H7 (cell line): ENCODE results near the gene ATP6V1E1. TPM values are rescaled to one million over a fixed set of nuclear protein-coding genes. Genes with fewer than 3 reads are reported as not detected.
"Not testable (repeated sequence)": the region's sequence is repeated elsewhere in the genome, so short reads cannot be mapped to it uniquely, and the experiment has no call there.

ENCODE experiments used
- DNase-seq: peaks from one replicate; pipeline ENCODE4 v3.0.0; 2012
- H3K27me3 ChIP-seq: 2 replicates; pipeline ENCODE4 v1.6.0; 2011; ENCODE audit warnings: mild to moderate bottlenecking, low read length; ENCODE audit not compliant: control insufficient read depth, insufficient read depth
- H3K36me3 ChIP-seq: replicated peaks from 2 replicates; pipeline ENCODE4 v1.5.1; 2011; ENCODE audit warnings: low read length; ENCODE audit not compliant: control insufficient read depth, insufficient read depth
- H3K4me3 ChIP-seq: 2 replicates; pipeline ENCODE4 v1.5.1; 2011; ENCODE audit warnings: low read depth, mild to moderate bottlenecking, control low read depth, low read length, moderate library complexity; ENCODE audit not compliant: insufficient read depth
- total RNA-seq: library from RNA; depleted of rRNA; stranded (reverse); fragments of >200 nt; shearing (Covaris generic); gene quantifications from 2 replicates; pipeline ENCODE4 v1.2.3, GENCODE V29; 2014; rRNA removed

ATP6V1E1 gene
- total RNA-seq, result 109 and 123 TPM in 2 replicates

DNA sequence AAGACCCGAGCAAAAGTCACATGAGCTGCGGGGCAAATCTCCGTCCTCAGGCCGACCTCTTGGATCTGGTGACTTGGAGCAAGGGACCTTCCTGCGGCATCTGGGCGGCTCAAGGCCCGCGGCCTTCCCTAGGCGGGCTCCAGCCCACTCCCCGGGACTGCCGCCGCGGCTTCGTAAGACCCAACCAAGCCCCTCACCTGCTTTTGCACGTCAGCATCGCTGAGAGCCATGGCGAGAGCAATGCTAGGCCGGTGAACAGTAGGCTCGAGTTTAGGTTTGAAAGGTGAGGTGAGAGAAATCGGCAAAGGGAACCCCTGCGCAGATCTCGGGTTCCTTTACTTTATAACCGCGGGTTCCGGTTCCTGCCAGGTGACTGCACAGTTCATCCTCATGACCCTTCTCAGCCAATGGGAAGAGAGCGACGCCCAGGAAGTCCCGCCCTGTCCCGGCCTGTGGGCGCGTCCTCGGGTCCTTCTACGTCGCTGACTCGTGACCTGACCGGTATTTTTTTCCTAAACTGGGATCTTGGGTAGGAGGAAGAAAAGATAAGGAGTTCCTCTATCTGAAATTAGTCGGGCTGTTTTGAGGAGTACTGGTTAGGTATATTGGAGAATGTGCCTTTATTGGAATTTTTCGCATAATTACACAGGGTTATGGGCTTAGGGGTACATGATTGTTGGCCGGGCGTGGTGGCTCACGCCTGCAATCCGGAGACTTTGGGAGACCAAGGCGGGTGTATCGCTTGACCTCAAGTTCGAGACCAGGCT is at the start of gene ATP6V1E1:
Gene ATP6V1E1, minus strand, starts transcription at position 344 of the 767 bp plus-strand sequence. Its CDS starts 114 bp downstream, at position 230.
- Histone ChIP-seq H3K4me3 (peak within 1 kb of the TSS; percentile 99), H3K27me3 (no peaks in the 10 kb centered on the region)
- DNase-seq, result peak; percentile 97

DNA sequence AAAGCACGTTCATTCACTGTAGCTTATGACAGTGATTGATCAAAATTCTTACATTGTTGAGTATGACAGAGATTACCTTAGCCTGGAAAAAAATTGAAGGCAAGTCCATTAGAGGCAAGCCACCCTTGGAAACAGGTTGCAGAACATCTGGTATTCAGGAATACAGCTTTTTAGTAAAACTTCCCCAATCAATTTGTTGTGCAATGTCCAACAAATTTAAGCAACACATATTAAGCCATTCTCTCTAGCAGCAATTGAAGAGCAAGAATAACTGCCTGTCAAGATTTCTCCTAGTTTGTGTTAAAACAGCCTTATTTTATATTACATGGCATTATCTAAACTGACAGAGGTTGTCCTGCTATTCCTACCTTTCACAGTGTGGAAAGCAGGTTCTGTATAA is 47.0 kb upstream of the ATP6V1E1 start:
- no peaks in the 10 kb centered on the region for H3K27me3 ChIP-seq
- no peak overlapping the region for H3K4me3 ChIP-seq
- H3K36me3 ChIP-seq, result peaks cover 2% of the 10 kb centered on the region
- no peak for DNase-seq

More for the DNA sequence above, at the start of gene ATP6V1E1:
- no peaks in the 10 kb centered on the region for H3K36me3 ChIP-seq

DNA sequence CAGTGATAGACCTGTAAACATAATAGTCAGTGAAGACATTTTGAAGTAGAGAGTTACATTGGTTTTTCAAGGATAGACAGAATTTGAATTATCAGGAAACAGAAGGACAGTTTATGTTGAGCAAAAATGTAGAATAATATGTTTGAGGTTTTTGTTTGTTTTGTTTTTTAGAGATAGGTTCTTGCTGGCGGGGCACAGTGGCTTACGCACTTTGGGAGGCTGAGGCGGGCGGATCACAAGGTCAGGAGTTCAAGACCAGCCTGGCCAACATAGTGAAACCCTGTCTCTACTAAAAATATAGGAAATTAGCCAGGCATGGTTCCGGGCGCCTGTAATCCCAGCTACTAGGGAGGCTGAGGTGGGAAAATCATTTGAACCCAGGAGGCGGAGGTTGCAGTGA is 45.6 kb upstream of the ATP6V1E1 start:
- Histone ChIP-seq H3K4me3 (no peak overlapping the region), H3K36me3 (peaks cover 3% of the 10 kb centered on the region), H3K27me3 (no peaks in the 10 kb centered on the region)
- DNase-seq, result no peak

DNA sequence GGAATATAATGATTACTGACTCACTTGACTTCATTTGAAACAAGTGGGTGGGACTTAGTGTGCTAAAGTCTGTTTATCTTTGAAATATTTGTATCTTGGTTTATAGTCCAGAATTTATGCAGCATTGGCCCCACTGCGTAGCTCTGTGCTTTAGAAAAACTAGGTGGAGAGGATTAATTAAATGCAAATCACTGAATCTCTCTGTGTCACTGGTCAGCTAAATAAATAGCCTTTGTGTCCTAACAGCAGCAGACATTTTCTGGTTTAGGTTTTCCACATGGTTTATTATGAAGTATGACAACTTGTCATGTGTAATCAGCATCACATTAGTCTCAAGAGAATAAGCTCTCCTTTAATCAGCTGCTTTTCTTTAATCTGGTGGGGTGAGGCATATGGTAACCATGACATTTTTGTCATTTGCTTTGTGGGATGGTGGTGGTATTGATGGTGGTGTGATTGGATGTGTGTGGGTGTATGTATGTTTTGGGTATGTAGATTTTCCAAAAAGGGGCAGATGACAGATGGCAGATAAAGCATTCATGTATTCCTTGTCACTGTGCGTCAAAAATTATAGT is 44.0 kb upstream of the ATP6V1E1 start:
- H3K27me3 ChIP-seq, result no peaks in the 10 kb centered on the region
- H3K36me3 ChIP-seq, result peaks cover 3% of the 10 kb centered on the region
- DNase-seq, result no peak
- no peak overlapping the region for H3K4me3 ChIP-seq

DNA sequence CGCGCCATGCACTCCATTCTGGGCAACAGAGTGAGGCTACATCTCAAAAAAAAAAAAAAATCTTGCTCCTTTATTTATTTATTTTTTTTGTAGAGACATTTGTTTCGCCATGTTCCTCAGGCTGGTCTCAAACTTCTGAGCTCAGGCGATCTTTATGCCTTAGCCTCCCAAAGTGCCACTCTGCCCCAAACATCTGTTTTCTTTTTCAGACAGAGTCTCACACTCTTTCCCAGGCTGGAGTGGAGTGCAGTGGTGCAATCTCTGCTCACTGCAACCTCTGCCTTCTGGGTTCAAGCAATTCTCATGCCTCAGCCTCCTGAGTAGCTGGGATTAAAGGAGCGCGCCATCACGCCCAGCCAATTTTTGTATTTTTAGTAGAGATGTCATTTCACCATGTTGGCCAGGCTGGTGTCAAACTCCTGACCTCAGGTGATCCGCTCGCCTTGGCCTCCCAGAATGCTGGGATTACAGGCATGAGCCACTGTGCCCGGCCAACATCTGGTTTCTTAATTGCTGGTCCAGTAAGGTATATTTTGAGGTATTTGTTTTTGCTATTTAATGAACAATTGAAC is 43.1 kb upstream of the ATP6V1E1 start:
- H3K27me3 ChIP-seq, DNase-seq, H3K4me3 ChIP-seq, H3K36me3 ChIP-seq: not testable (repeated sequence)

DNA sequence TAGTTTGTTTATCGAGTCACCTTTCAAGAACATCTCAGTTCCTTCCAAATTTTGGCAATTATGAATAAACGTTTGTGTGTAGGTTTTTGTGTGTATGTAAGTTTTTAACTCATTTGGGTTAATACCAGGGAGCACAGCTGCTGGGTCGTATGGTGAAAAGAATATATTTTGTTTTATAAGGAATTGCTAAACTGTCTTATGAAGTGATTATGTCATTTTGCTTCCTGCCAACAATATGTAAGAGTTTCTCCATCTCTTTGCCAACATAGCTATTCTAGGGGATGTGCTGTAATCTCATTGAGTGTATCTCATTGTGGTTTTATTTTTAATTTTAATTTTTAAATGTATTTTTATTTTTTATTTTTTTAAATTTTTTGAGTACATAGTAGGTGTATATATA is 37.3 kb upstream of the ATP6V1E1 start:
- no peak for DNase-seq
- no peak overlapping the region for H3K4me3 ChIP-seq
- H3K27me3 ChIP-seq, result no peaks in the 10 kb centered on the region
- peaks cover 9% of the 10 kb centered on the region for H3K36me3 ChIP-seq

DNA sequence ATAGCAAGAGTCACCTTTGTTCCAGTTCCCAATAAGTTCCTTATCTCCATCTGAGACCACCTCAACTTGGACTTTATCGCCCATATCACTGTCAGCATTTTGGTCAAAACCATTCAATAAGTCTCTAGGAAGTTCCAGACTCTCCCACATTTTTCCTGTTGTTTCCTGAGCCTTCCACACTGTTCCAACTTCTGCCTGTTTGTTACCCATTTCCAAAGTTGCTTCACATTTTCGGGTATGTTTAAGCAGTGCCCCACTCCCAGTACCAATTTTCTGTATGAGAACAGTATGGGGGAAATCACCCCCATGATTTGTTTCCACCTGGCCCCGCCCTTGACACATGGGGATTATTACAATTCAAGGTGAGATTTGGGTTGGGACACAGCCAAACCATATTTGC is 36.7 kb upstream of the ATP6V1E1 start:
- peaks cover 7% of the 10 kb centered on the region for H3K36me3 ChIP-seq
- H3K27me3 ChIP-seq, result no peaks in the 10 kb centered on the region
- DNase-seq, result no peak
- H3K4me3 ChIP-seq, result no peak overlapping the region

DNA sequence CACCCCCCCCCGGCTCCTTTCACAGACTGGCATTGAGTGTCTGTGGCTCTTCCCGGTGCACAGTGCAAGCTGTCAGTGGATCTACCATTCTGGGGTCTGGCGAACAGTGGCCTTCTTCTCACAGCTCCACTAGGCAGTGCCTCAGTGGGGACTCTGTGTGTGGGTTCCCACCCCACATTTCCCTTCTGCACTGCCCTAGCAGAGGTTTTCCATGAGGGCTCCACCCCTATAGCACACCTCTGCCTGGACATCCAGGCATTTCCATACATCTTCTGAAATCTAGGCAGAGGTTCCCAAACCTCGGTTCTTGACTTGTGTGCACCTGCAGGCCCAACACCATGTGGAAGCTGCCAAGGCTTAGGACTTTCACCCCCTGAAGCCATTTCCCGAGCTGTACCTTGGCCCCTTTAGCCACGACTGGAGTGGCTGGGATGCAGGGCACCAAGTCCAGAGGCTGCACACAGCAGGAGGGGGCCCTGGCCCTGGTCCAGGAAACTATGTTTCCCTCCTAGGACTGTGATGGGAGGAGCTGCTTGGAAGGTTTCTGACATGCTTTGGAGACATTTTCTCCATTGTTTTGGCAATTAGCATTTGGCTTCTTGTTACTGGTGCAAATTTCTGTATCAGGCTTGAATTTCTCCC is 36.0 kb upstream of the ATP6V1E1 start:
- Histone ChIP-seq H3K4me3 (no peak overlapping the region), H3K36me3 (peaks cover 7% of the 10 kb centered on the region), H3K27me3 (no peaks in the 10 kb centered on the region)
- no peak for DNase-seq

DNA sequence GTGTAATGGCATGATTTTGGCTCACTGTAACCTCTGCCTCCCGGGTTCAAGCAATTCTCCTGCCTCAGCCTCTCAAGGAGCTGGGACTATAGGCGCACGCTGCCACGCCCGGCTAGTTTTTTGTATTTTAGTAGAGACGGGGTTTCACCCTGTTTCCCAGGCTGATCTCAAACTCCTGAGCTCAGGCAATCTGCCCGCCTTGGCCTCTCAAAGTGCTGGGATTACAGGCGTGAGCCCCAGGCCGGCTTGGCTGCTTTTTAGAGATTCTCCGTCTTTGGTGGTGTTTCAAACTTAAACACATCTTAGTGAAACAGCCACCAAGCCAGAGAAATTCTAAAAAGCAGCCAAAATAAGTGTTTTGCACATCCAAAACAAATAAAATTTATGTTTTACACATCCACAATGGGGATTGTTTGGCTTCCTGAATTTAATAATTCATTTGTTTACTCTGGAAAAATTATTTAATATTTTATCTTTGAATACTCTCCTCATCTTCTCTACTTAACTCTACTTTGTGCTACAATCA is 28.4 kb upstream of the ATP6V1E1 start:
- no peak for DNase-seq
- Histone ChIP-seq H3K27me3 (no peaks in the 10 kb centered on the region), H3K36me3 (no peaks in the 10 kb centered on the region; the same call in 1 of the 2 replicates), H3K4me3 (no peak overlapping the region)

DNA sequence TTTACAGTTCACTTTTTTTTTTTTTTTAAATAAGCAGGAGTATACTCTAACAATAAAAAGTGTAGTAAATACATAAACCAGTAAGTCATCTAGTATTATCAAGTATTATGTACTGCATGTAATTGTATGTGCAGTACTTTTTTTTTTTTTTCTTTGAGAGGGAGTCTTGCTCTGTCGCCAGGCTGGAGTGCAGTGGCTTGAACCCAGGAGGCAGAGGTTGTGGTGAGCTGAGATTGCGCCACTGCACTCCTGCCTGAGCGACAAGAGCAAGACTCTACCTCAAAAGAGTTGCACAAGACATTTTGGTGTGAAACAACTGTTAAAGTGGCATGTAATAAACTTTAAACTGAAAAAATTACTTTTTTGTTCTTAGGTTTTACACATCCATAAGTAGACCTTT is 26.7 kb upstream of the ATP6V1E1 start:
- DNase-seq, result no peak
- Histone ChIP-seq H3K27me3 (no peaks in the 10 kb centered on the region), H3K4me3 (no peak overlapping the region), H3K36me3 (no peaks in the 10 kb centered on the region; the same call in 1 of the 2 replicates)

DNA sequence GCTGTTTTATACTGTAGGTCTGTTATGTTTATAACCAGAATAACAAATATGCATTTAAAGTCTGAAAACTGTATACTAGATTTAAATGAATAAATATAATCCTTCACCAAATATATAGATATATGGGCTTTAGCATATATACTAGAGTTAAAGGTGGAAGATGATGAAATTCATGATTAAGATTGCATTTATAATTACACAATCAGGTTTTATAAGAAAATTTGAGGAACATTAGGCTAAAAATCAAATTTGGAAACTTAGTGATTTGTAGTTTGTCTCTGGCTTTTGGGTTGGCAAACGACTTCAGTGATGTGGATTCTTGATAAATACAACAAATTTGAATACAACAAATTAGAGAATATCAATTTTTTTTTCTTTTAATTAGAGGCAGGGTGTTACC is 20.0 kb upstream of the ATP6V1E1 start:
- Histone ChIP-seq H3K36me3 (no peaks in the 10 kb centered on the region), H3K27me3 (no peaks in the 10 kb centered on the region), H3K4me3 (no peak overlapping the region)
- DNase-seq, result no peak

DNA sequence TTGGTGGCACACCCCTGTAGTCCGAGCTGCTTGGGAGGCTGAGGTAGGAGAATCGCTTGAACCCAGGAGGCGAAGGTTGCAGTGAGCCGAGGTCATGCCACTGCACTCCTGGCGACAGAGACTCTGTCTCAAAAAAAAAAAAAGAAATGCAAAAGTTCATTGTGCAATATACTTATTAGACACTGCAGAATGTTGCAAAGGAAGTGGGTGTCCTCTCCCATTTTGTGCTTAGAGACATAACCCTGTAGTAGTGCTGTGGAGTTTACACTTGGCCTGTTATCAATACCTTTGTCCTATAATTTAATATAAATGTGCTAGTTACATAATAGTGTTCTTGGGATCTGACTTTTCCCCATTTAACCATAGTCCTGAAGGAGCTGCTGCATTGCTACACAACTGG is 19.4 kb upstream of the ATP6V1E1 start:
- DNase-seq, result no peak
- Histone ChIP-seq H3K27me3 (no peaks in the 10 kb centered on the region), H3K36me3 (no peaks in the 10 kb centered on the region), H3K4me3 (no peak overlapping the region)

DNA sequence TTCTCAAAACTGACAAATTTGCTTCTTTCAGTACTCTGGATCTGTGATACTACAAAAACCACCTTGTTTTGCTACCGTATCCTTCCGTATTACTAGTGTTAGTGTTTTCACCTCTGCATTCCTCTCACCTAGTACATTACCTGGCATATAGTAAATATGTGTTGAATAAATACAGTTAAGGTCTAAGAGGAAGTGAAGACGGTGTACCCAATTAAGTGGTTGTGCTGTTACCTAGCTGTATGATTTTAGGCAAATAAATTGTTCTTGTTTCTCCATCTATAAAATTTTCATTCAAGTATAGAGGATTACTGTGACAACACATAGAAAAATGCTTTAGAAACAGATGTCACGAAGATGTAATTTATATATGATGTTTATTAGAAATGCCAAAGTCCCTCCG is 18.9 kb upstream of the ATP6V1E1 start:
- no peak for DNase-seq
- H3K36me3 ChIP-seq, result no peaks in the 10 kb centered on the region
- no peak overlapping the region for H3K4me3 ChIP-seq
- no peaks in the 10 kb centered on the region for H3K27me3 ChIP-seq

DNA sequence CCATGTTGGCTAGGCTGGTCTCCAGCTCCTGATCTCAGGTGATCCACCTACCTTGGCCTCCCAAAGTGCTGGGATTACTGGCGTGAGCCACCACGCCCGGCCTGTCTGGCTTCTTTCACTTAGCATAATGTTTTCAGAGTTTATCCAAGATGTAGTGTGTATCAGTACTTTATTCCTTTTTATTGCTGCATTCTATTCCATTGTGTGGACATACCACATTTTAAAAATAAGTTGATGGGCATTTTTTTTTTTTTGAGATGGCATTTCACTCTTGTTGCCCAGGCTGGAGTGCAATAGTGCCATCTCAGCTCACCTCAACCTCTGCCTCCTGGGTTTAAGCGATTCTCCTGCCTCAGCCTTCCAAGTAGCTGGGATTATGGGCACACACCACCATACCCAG is 13.8 kb upstream of the ATP6V1E1 start:
- not testable (repeated sequence) for DNase-seq, H3K27me3 ChIP-seq, H3K36me3 ChIP-seq, H3K4me3 ChIP-seq
